Measurements from ENCODE around the gene TRAPPC3. TPM values are rescaled to one million over a fixed set of nuclear protein-coding genes. Genes with fewer than 3 reads are reported as not detected.

TRAPPC3 gene
- 89.3 and 96.1 TPM in 2 replicates for total RNA-seq

GRCh38 chr1:36149237-36149972 is at the start of gene TRAPPC3:
Gene TRAPPC3 (minus strand): TSS chr1:36149486. CDS start chr1:36149378, 108 bp downstream.

DNA sequence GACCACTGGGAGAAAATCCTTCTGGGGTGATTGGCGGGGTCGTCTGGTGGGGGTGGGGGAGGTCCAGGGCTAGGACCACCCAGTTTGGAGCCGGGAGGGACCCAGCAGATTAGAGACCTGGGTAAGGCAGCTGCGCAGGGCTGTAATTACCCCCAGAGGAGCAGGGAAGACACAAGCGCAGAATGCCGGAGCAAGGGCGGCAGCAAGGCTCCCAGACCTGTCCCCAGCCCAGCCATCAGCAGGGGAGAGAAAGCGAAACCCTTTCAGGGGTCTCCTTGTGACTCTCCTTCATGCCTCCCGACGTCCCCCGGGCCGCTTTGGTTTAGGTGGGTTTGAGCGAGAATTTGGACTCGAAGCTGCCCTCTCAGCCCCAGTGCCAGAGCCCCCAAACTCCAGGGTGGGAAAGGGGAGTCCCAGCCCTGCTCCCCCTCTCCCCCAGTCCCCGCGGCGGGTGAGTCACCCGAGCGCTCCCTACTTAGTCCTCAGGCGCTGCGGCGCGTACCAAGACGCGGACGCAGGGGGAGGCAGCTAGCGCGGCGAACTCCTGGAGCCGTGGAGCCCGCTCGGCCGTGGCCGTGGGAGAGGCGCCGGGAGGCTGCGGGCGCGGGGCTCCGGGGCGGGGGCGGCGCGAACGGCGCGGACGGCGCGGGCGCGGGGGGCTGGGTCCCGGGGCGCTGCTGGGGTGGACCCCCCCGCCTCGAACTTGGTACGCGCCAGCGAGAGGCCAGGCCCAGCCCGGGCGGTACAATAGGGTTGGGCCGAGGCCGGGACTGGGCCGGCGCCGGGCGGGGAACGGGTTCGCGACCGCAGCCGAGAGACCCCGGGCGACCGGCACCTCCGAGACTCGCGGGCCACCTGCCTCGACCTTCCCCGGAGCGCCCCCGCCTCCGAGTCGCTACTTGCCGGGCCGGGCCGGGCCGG is 6.4 kb upstream of the TRAPPC3 start, which contains the start of gene MAP7D1:
TSS of gene MAP7D1 (plus strand) at position 753 of the 921 bp plus-strand sequence. CDS start 258 bp downstream, outside the sequence.

GRCh38 chr1:36125129-36125991 is 23.9 kb downstream of the TRAPPC3 start, which contains the start of gene COL8A2:
Gene COL8A2 (minus strand): TSS chr1:36125222. CDS start chr1:36100242, 24,980 bp downstream.

DNA sequence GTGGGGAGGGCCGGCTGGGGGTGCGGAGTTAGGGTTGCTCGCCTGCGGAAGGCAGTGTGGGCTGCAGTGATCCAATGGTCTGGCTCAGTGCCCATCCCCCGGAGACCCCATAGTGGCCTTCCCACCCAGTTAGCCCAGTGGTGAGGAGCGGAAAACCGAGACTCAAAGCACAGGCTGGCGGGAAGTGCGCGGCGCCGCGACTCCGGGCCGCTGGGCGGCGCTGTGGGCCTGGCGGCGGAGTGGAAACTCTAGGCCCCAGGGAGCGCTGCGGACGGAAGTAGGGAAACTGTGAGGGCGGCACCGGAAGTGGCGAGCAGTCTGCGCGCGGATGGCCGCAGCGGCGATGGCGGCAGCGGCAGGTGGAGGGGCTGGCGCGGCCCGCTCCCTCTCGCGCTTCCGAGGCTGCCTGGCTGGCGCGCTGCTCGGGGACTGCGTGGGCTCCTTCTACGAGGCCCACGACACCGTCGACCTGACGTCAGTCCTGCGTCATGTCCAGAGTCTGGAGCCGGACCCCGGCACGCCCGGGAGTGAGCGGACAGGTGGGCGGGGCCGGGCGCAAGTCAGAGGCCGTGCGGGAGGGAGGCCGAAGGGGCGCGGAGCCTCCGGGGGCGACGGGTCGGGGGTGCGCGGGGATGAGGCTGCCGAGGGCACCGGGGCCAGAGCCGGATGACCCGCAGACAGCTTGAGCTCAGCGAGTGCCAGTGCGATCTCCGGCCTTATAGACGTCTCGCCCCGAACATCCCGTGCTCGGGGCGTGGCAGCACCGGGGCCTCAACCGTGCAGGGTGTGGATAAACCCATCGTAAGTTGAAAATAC is 60.5 kb downstream of the TRAPPC3 start, which contains the start of gene ADPRS:
TSS of gene ADPRS (plus strand) at position 316 of the 816 bp plus-strand sequence. CDS start at position 329, 13 bp downstream.

Small RNAs within 50 kb of the gene (small RNA-seq; reads per million reads assigned to genes)
- gene RN7SL131P, result not detected

Other genes starting within 250 kb of the TRAPPC3 start
- 15.6 and 19.0 TPM in 2 replicates for gene AGO3, start 218.4 kb downstream of the TRAPPC3 start, total RNA-seq
- gene TEKT2, start 65.4 kb downstream of the TRAPPC3 start, total RNA-seq, result 0.22 TPM in 1 of 2 replicates, not detected in the other
- gene ADPRS, start 60.6 kb downstream of the TRAPPC3 start, total RNA-seq, result 25.6 and 26.2 TPM in 2 replicates
- gene COL8A2, start 24.3 kb downstream of the TRAPPC3 start, total RNA-seq, result 1.7 and 3.6 TPM in 2 replicates
- 164 and 176 TPM in 2 replicates for gene MAP7D1, start 6.7 kb upstream of the TRAPPC3 start, total RNA-seq
- gene THRAP3, start 75.0 kb upstream of the TRAPPC3 start, total RNA-seq, result 140 and 172 TPM in 2 replicates
- 2.8 and 3.1 TPM in 2 replicates for gene SH3D21, start 156.9 kb upstream of the TRAPPC3 start, total RNA-seq
- 75.4 and 94.8 TPM in 2 replicates for gene EVA1B, start 174.2 kb upstream of the TRAPPC3 start, total RNA-seq
- 20.2 and 22.9 TPM in 2 replicates for gene STK40, start 236.4 kb upstream of the TRAPPC3 start, total RNA-seq
- 8.9 and 9.3 TPM in 2 replicates for gene LSM10, start 248.4 kb upstream of the TRAPPC3 start, total RNA-seq